Spleen (tissue), 11 donors: ENCODE measurements around the gene E2F3. TPM values are rescaled to one million over a fixed set of nuclear protein-coding genes. Genes with fewer than 3 reads are reported as not detected.

Source experiments
- DNase-seq: peaks from one replicate; pipeline ENCODE4 v3.0.0-alpha.2; 2020
- H3K27ac ChIP-seq, 8 donors: fragments of 200-600 bp; sonication (generic) in 7 of 8; 1 replicate in 4 of 8; 2 replicates in 4 of 8; pipeline versions ENCODE4 v1.5.0 to v1.8.0; 2016 to 2021; ENCODE audit warnings: inconsistent platforms in 4 of 8, mild to moderate bottlenecking in 4 of 8, moderate library complexity in 1 of 8
- H3K27me3 ChIP-seq, 7 donors: fragments of 200-600 bp; sonication (generic) in 6 of 7; replicated peaks in 1 of 7; 1 replicate in 4 of 7; 2 replicates in 3 of 7; pipeline versions ENCODE4 v1.5.0 to v1.8.0; 2016 to 2021; ENCODE audit warnings: inconsistent platforms in 3 of 7, mild to moderate bottlenecking in 1 of 7
- H3K36me3 ChIP-seq, 6 donors: fragments of 200-600 bp; sonication (generic) in 5 of 6; 1 replicate in 4 of 6; 2 replicates in 2 of 6; pipeline versions ENCODE4 v1.5.0 to v1.8.0; 2016 to 2021; ENCODE audit warnings: inconsistent platforms in 2 of 6
- H3K4me1 ChIP-seq, 6 donors: fragments of 200-600 bp; sonication (generic) in 5 of 6; 1 replicate in 3 of 6; 2 replicates in 3 of 6; pipeline versions ENCODE4 v1.5.0 to v1.8.0; 2016 to 2021; ENCODE audit warnings: inconsistent platforms in 3 of 6
- H3K4me3 ChIP-seq, 8 donors: fragments of 200-600 bp; sonication (generic) in 7 of 8; 1 replicate in 4 of 8; 2 replicates in 4 of 8; pipeline versions ENCODE4 v1.5.0 to v1.8.0; 2016 to 2021; ENCODE audit warnings: inconsistent platforms in 4 of 8, mild to moderate bottlenecking in 4 of 8, moderate library complexity in 2 of 8
- H3K9me3 ChIP-seq, 8 donors: fragments of 200-600 bp; sonication (generic) in 7 of 8; 1 replicate in 4 of 8; 2 replicates in 4 of 8; pipeline versions ENCODE4 v1.5.0 to v1.8.0; 2016 to 2021; ENCODE audit warnings: inconsistent platforms in 4 of 8
- CTCF ChIP-seq, 11 experiments: fragments of 200-600 bp in 7 of 11; fragments of 450-650 bp in 4 of 11; sonication (generic) in 4 of 11; IDR thresholded peaks in 8 of 11; conservative IDR thresholded peaks in 3 of 11; 1 replicate in 7 of 11; 2 replicates in 4 of 11; pipeline versions ENCODE4 v1.4.0 to v1.8.0; 2016 to 2021; ENCODE audit warnings: antibody characterized with exemption in 11 of 11, inconsistent platforms in 4 of 11, mild to moderate bottlenecking in 1 of 11
- POLR2A ChIP-seq, 3 donors: fragments of 450-650 bp; IDR thresholded peaks; one replicate each; pipeline ENCODE4 v1.5.1; 2017; ENCODE audit warnings: antibody characterized with exemption in 3 of 3, mild to moderate bottlenecking in 1 of 3
- POLR2AphosphoS5 ChIP-seq, 3 donors: sonication (generic); formaldehyde crosslinking; IDR thresholded peaks; one replicate each; pipeline ENCODE4 v1.5.1; 2017; ENCODE audit warnings: antibody characterized with exemption in 3 of 3
- WGBS, 5 donors: extraction: QIAGEN DNeasy Blood & Tissue Kit in 3 of 5; methylation state at CpG; one replicate each; pipeline versions ENCODE4 v1.1.5 to v1.1.7; 2013 to 2018; 5-methylcytosine and 5-hydroxymethylcytosine counted together
- intact Hi-C: fragments of 100-400 bp; cut with DNase I; formaldehyde crosslinking; loops from one replicate; pipeline ENCODE4 v1.15.0; 2023; ENCODE audit warnings: low total_unique reads
- polyA plus RNA-seq, 3 donors: library from polyadenylated mRNA; stranded (reverse); fragments of 200-250 nt; gene quantifications; one replicate each; pipeline ENCODE4 v1.2.1, GENCODE V29; 2013
- total RNA-seq, 7 donors: library from RNA; depleted of rRNA in 3 of 7; stranded (reverse); fragments of >200 nt in 3 of 7; fragmentation: NEBNext Ultra II Directional in 4 of 7; extraction: Animal tissue kit (Norgen Biotek cat#: 25700) in 4 of 7; gene quantifications; one replicate each; pipeline versions ENCODE4 v1.1.0 to v1.2.1, GENCODE V29; 2016 to 2021
- donor health status: healthy with polysubstance abuse.
- donor health status: DM: no; HTN: no; CAD: no; lungs with moderate emphysema.
- donor health status: DM: no; HTN: no; CAD: no.
- donor health status: Bipolar disorder and iron deficiency.
- donor health status: healthy.
- donor health status: DM: no; HTN: no; CAD: no.
- donor health status: DM: yes; HTN: yes; CAD: no.

The E2F3 gene
- total and polyA plus RNA-seq, 10 donors: 5.8 to 22.9 (median 14.8) TPM

- no peaks in the 10 kb centered on the region for H3K9me3 ChIP-seq
- H3K4me1 ChIP-seq: peaks cover 0 to 14% (median 9%) of the 10 kb centered on the region in 6 donors
- 81 to 99% (median 88%) methylated on average over 3 of the region's 3 CpGs for WGBS, 5 donors
- no peak overlapping the region for H3K4me3 ChIP-seq
- no peaks in the 10 kb centered on the region for H3K36me3 ChIP-seq
- DNase-seq: no peak
- H3K27me3 ChIP-seq: no peaks in the 10 kb centered on the region
- TF ChIP-seq POLR2A (IDR thresholded peaks at IDR 0.05): no peak
- no peak for TF ChIP-seq CTCF (IDR thresholded peaks at IDR 0.05 in 8 of 11, conservative IDR thresholded peaks at IDR 0.05 in 3 of 11)
- no peak for TF ChIP-seq POLR2AphosphoS5 (IDR thresholded peaks at IDR 0.05)
- no peak overlapping the region for H3K27ac ChIP-seq
- intact Hi-C loops: no loop called here
These were observed 26.2 kb upstream of the E2F3 start for GRCh38 chr6:20375436-20375835.

- Histone ChIP-seq H3K4me1 (peaks cover 0 to 14% (median 9%) of the 10 kb centered on the region in 6 donors), H3K4me3 (no peak overlapping the region), H3K27ac (peak overlapping the region in 3 of 8 donors; percentile 9 to 50 (median 29)), H3K36me3 (no peaks in the 10 kb centered on the region), H3K27me3 (no peaks in the 10 kb centered on the region), H3K9me3 (no peaks in the 10 kb centered on the region)
- TF ChIP-seq CTCF (IDR thresholded peaks at IDR 0.05 in 8 of 11, conservative IDR thresholded peaks at IDR 0.05 in 3 of 11) (no peak), POLR2AphosphoS5 (IDR thresholded peaks at IDR 0.05) (no peak), POLR2A (IDR thresholded peaks at IDR 0.05) (no peak)
- 41 to 49% (median 44%) methylated on average over 5 of the region's 5 CpGs for WGBS, 5 donors
- intact Hi-C loops: no loop called here
- no peak for DNase-seq
These were observed 23.9 kb upstream of the E2F3 start for GRCh38 chr6:20377623-20378265.

- TF ChIP-seq POLR2A (IDR thresholded peaks at IDR 0.05): no peak
- TF ChIP-seq POLR2AphosphoS5 (IDR thresholded peaks at IDR 0.05): no peak
- no peak for TF ChIP-seq CTCF (IDR thresholded peaks at IDR 0.05 in 8 of 11, conservative IDR thresholded peaks at IDR 0.05 in 3 of 11)
- no peaks in the 10 kb centered on the region for H3K36me3 ChIP-seq
- H3K9me3 ChIP-seq: no peaks in the 10 kb centered on the region
- no peak overlapping the region for H3K27ac ChIP-seq
- no peaks in the 10 kb centered on the region for H3K27me3 ChIP-seq
- H3K4me3 ChIP-seq: no peak overlapping the region
- DNase-seq: no peak
- WGBS, 5 donors: 88 to 100% (median 91%) methylated on average over 1 of the region's 1 CpG
- peaks cover 0 to 14% (median 9%) of the 10 kb centered on the region in 6 donors for H3K4me1 ChIP-seq
- intact Hi-C loops: no loop called here
These were observed 22.4 kb upstream of the E2F3 start for GRCh38 chr6:20379231-20379630.

GRCh38 chr6:20386218-20386617 lies 15.5 kb upstream of the E2F3 start:
- TF ChIP-seq CTCF (IDR thresholded peaks at IDR 0.05 in 8 of 11, conservative IDR thresholded peaks at IDR 0.05 in 3 of 11) (no peak), POLR2A (IDR thresholded peaks at IDR 0.05) (no peak), POLR2AphosphoS5 (IDR thresholded peaks at IDR 0.05) (no peak)
- Histone ChIP-seq H3K4me1 (no peaks in the 10 kb centered on the region), H3K9me3 (no peaks in the 10 kb centered on the region), H3K27me3 (no peaks in the 10 kb centered on the region), H3K4me3 (no peak overlapping the region), H3K36me3 (no peaks in the 10 kb centered on the region), H3K27ac (no peak overlapping the region)
- WGBS, 5 donors: 45 to 74% (median 56%) methylated on average over 1 of the region's 1 CpG
- intact Hi-C loops: no loop called here
- DNase-seq: no peak
